Hepatocyte (in vitro differentiated cells): Measurements from ENCODE around the gene PCYT1A.

ENCODE experiments used
- EZH2phosphoT487 ChIP-seq: fragments of 200-600 bp; sonication (generic); IDR thresholded peaks from one replicate; pipeline ENCODE4 v1.6.1; 2018; ENCODE audit warnings: antibody characterized with exemption, mild to moderate bottlenecking, low read depth, moderate library complexity; ENCODE audit not compliant: unreplicated experiment, severe bottlenecking
- TF ChIP-seq, protein P1 (sequence below): fragments of 200-600 bp; sonication (generic); IDR thresholded peaks from 2 replicates; pipeline ENCODE4 v1.5.1; 2016; ENCODE audit warnings: antibody characterized with exemption, mild to moderate bottlenecking; ENCODE audit not compliant: poor library complexity

GRCh38 chr3:196192036-196192523 lies 95.4 kb downstream of the PCYT1A start:
- TF ChIP-seq EZH2phosphoT487: no peak
- TF ChIP-seq, protein P1, sequence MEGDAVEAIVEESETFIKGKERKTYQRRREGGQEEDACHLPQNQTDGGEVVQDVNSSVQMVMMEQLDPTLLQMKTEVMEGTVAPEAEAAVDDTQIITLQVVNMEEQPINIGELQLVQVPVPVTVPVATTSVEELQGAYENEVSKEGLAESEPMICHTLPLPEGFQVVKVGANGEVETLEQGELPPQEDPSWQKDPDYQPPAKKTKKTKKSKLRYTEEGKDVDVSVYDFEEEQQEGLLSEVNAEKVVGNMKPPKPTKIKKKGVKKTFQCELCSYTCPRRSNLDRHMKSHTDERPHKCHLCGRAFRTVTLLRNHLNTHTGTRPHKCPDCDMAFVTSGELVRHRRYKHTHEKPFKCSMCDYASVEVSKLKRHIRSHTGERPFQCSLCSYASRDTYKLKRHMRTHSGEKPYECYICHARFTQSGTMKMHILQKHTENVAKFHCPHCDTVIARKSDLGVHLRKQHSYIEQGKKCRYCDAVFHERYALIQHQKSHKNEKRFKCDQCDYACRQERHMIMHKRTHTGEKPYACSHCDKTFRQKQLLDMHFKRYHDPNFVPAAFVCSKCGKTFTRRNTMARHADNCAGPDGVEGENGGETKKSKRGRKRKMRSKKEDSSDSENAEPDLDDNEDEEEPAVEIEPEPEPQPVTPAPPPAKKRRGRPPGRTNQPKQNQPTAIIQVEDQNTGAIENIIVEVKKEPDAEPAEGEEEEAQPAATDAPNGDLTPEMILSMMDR: peak; percentile 3
